ENCODE data around the gene FRS3.

GRCh38 chr6:41733360-41733706 is 46.4 kb downstream of the FRS3 start:
- TF ChIP-seq POLR2A (IDR thresholded peaks at IDR 0.05; ENCODE audit: low read depth, low read length) (no peak), SPI1 (IDR thresholded peaks at IDR 0.05; ENCODE audit: low read depth, low read length) (no peak), POLR2AphosphoS5 (IDR thresholded peaks at IDR 0.05; ENCODE audit: low read depth, low read length) (no peak), TAF1 (IDR thresholded peaks at IDR 0.05; ENCODE audit: low read depth, low read length) (no peak), POU2F2 (IDR thresholded peaks at IDR 0.05; ENCODE audit: low read depth, low read length) (no peak)

Data from GM12891 (cell line).